ENCODE measurements around the gene C1QL4. TPM values are rescaled to one million over a fixed set of nuclear protein-coding genes. Genes with fewer than 3 reads are reported as not detected.

C1QL4 gene
- polyA plus RNA-seq, 1 donor (not counting 4 experiments of a cell fraction or from before 2014, with no cell fraction given): 0.07 TPM

GRCh38 chr12:49377386-49377785, 40.4 kb upstream of the C1QL4 start:
- peaks cover 0 to 4% of the 10 kb centered on the region in 2 experiments for H3K36me3 ChIP-seq (ENCODE audit: control insufficient read depth in 2 of 2, extremely low read depth in 1 of 2, insufficient read depth in 2 of 2, low read length in 2 of 2)
- DNase-seq (ENCODE audit: low read depth, low spot score): no peak
- TF ChIP-seq CTCF (optimal IDR thresholded peaks at IDR 0.05 in 1 of 3, IDR thresholded peaks at IDR 0.05 in 1 of 3, conservative IDR thresholded peaks at IDR 0.05 in 1 of 3; ENCODE audit: extremely low read depth in 1 of 3, insufficient read depth in 2 of 3, low read length in 3 of 3) (no peak), EZH2 (IDR thresholded peaks at IDR 0.05; ENCODE audit: low read length) (no peak)
- no peak overlapping the region for H3K4me2 ChIP-seq (ENCODE audit: control insufficient read depth, extremely low read depth, insufficient read depth, low read depth, low read length)
- H2AFZ ChIP-seq (ENCODE audit: control insufficient read depth, low read length): no peak overlapping the region
- H3K27me3 ChIP-seq (ENCODE audit: control insufficient read depth, extremely low read depth, insufficient read depth, low read length): no peaks in the 10 kb centered on the region
- no peak overlapping the region for H3K9ac ChIP-seq (ENCODE audit: control insufficient read depth, extremely low read depth, insufficient read depth, low read length)
- H4K20me1 ChIP-seq (ENCODE audit: control insufficient read depth, extremely low read depth, insufficient read depth, low read length): peaks cover 8% of the 10 kb centered on the region
- no peaks in the 10 kb centered on the region for H3K9me3 ChIP-seq (ENCODE audit: control insufficient read depth, low read depth, low read length)
- dilution Hi-C loops (cut with MboI; ENCODE audit: extremely low pct_ligation_motif_present, low sequenced_read_pairs): no loop called here
- H3K79me2 ChIP-seq (ENCODE audit: control insufficient read depth, insufficient read depth, low read length): peaks cover 81% of the 10 kb centered on the region
- H3K27ac ChIP-seq (ENCODE audit: control insufficient read depth, insufficient read depth, low read length): no peak overlapping the region
- FAIRE-seq: no peak
- no peak overlapping the region for H3K4me3 ChIP-seq (ENCODE audit: control insufficient read depth in 2 of 3, extremely low read depth in 1 of 3, insufficient read depth in 2 of 3, low read depth in 1 of 3, low read length in 3 of 3)
- H3K9me1 ChIP-seq (ENCODE audit: control insufficient read depth, extremely low read depth, insufficient read depth, low read length): no peaks in the 10 kb centered on the region
- H3K4me1 ChIP-seq (ENCODE audit: control insufficient read depth, extremely low read depth, insufficient read depth, low read length): peaks cover 4% of the 10 kb centered on the region

- Histone ChIP-seq H4K20me1 (ENCODE audit: control insufficient read depth, extremely low read depth, insufficient read depth, low read length) (peaks cover 6% of the 10 kb centered on the region), H3K4me3 (ENCODE audit: control insufficient read depth in 2 of 3, extremely low read depth in 1 of 3, insufficient read depth in 2 of 3, low read depth in 1 of 3, low read length in 3 of 3) (no peak overlapping the region), H3K9ac (ENCODE audit: control insufficient read depth, extremely low read depth, insufficient read depth, low read length) (no peak overlapping the region), H3K36me3 (ENCODE audit: control insufficient read depth in 2 of 2, extremely low read depth in 1 of 2, insufficient read depth in 2 of 2, low read length in 2 of 2) (peaks cover 2 to 4% of the 10 kb centered on the region in 2 experiments), H3K4me2 (ENCODE audit: control insufficient read depth, extremely low read depth, insufficient read depth, low read depth, low read length) (no peak overlapping the region), H3K79me2 (ENCODE audit: control insufficient read depth, insufficient read depth, low read length) (peaks cover 82% of the 10 kb centered on the region), H3K27me3 (ENCODE audit: control insufficient read depth, extremely low read depth, insufficient read depth, low read length) (no peaks in the 10 kb centered on the region), H3K9me3 (ENCODE audit: control insufficient read depth, low read depth, low read length) (no peaks in the 10 kb centered on the region), H3K4me1 (ENCODE audit: control insufficient read depth, extremely low read depth, insufficient read depth, low read length) (peaks cover 5% of the 10 kb centered on the region), H3K27ac (ENCODE audit: control insufficient read depth, insufficient read depth, low read length) (no peak overlapping the region), H3K9me1 (ENCODE audit: control insufficient read depth, extremely low read depth, insufficient read depth, low read length) (no peaks in the 10 kb centered on the region), H2AFZ (ENCODE audit: control insufficient read depth, low read length) (no peak overlapping the region)
- no peak for TF ChIP-seq CTCF (optimal IDR thresholded peaks at IDR 0.05 in 1 of 3, IDR thresholded peaks at IDR 0.05 in 1 of 3, conservative IDR thresholded peaks at IDR 0.05 in 1 of 3; ENCODE audit: extremely low read depth in 1 of 3, insufficient read depth in 2 of 3, low read length in 3 of 3)
- no peak for DNase-seq (ENCODE audit: low read depth, low spot score)
- dilution Hi-C loops (cut with MboI; ENCODE audit: extremely low pct_ligation_motif_present, low sequenced_read_pairs): no loop called here
- FAIRE-seq: no peak
Measured at GRCh38 chr12:49375406-49375805, 38.4 kb upstream of the C1QL4 start.

Data from keratinocyte (primary cell).